RWPE1 (cell line): ENCODE data around the gene DHX15.

ENCODE experiments used
- CTCF ChIA-PET: fragments of 350-600 bp; sonication (Branson Sonifier 250); formaldehyde crosslinking; extraction: SDS; loops from one replicate; lab custom pipeline; 2021; lab: Yijun Ruan, JAX
- POLR2A ChIA-PET: fragments of 400-600 bp; formaldehyde crosslinking; extraction: SDS; loops from one replicate; lab custom pipeline; 2020; ENCODE audit warnings: antibody characterized with exemption; ENCODE audit not compliant: low non-redundant PET; lab: Yijun Ruan, JAX
- DNase-seq: peaks from one replicate; pipeline ENCODE4 v3.0.0; 2012; ENCODE audit warnings: low spot score
- H3K27ac ChIP-seq: fragments of 450-650 bp; 2 replicates; pipeline ENCODE4 v1.5.1; 2017
- CTCF ChIP-seq: fragments of 450-650 bp; conservative IDR thresholded peaks from 2 replicates; pipeline ENCODE4 v1.5.1; 2017; ENCODE audit warnings: low read depth, mild to moderate bottlenecking

Gene DHX15

GRCh38 chr4:24521544-24521943, 62.8 kb downstream of the DHX15 start:
- no peak overlapping the region for H3K27ac ChIP-seq
- no peak for DNase-seq
- POLR2A ChIA-PET = no interaction called here
- CTCF ChIA-PET = no interaction called here
- no peak for TF ChIP-seq CTCF

- TF ChIP-seq CTCF = no peak
- no peak for DNase-seq
- H3K27ac ChIP-seq = no peak overlapping the region
- CTCF ChIA-PET = interaction anchor here (0.7 kb wide), 1 partner anchor 59 kb away, joined by 3 read pairs; no protein-coding TSS in a partner anchor
- POLR2A ChIA-PET = no interaction called here
These were observed 64.7 kb downstream of the DHX15 start for GRCh38 chr4:24519649-24520048.

GRCh38 chr4:24517676-24518075, 66.7 kb downstream of the DHX15 start:
- no peak overlapping the region for H3K27ac ChIP-seq
- ChIA-PET CTCF (interaction anchor here (0.6 to 0.7 kb wide), 2 partner anchors 19 to 60 kb away, joined by 3 read pairs; no protein-coding TSS in a partner anchor), POLR2A (no interaction called here)
- TF ChIP-seq CTCF = no peak
- no peak for DNase-seq

DNA sequence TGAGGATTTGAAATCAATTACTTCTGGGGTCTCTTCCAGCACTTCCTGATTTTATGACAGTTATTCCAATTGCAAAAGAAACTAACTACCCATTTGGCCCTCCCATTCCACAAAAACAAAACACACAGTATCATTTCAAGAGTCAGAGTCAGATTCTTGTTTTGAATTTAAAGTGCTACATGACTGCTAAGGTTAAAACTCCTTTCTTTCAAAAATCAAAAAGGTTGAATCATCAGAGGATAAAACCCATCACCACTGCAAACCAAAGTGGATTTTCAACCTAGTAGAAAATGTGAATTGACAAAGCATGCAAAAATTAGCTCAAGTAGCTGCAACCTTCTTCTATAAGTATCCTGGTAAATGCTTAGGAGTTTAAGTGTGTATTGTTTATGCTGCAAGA, 67.4 kb downstream of the DHX15 start:
- no peak for TF ChIP-seq CTCF
- H3K27ac ChIP-seq = no peak overlapping the region
- ChIA-PET POLR2A (no interaction called here), CTCF (interaction anchor here (0.7 kb wide), 1 partner anchor 19 kb away, joined by 3 read pairs; no protein-coding TSS in a partner anchor)
- DNase-seq = no peak

- ChIA-PET CTCF (interaction anchor here (0.5 to 0.6 kb wide), 4 partner anchors 9 to 1968 kb away, joined by 3 to 4 read pairs (median 4); no protein-coding TSS in a partner anchor), POLR2A (no interaction called here)
- no peak for TF ChIP-seq CTCF
- DNase-seq = no peak
- H3K27ac ChIP-seq = no peak overlapping the region
These were observed 68.7 kb downstream of the DHX15 start for GRCh38 chr4:24515698-24516097.

DNA sequence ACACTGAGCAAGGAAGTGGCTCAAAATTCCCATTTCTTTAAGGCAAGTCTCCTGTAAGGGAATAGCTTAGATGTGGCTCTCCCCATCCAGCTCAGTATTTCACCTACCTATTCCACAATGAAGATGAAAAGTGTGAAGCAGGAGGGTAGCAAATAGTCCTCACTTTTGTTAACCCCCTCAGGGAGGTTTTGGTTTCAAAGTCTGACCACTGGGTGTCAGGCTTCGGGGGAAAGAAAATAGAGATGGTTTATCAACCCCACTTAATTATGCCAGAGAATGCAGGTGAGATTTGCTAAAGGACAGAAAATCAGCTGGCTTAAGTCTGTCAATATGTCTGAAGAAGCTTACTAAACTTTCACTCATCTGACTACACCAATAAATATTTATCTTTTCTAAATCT, 69.5 kb downstream of the DHX15 start:
- CTCF ChIA-PET = interaction anchor here (0.6 to 1.2 kb wide), 2 partner anchors 55 to 995 kb away, joined by 3 read pairs; no protein-coding TSS in a partner anchor
- POLR2A ChIA-PET = no interaction called here
- DNase-seq = peak; percentile 26

More for the DNA sequence above, 69.5 kb downstream of the DHX15 start:
- no peak overlapping the region for H3K27ac ChIP-seq
- no peak for TF ChIP-seq CTCF
